Measurements from ENCODE around the gene CACNB4.
"Not testable (repeated sequence)": the region's sequence is repeated elsewhere in the genome, so short reads cannot be mapped to it uniquely, and the experiment has no call there.

CACNB4 gene

GRCh38 chr2:151905963-151906632 lies 192.7 kb downstream of the CACNB4 start:
- no peak for DNase-seq (ENCODE audit: low read depth, low spot score)

DNA sequence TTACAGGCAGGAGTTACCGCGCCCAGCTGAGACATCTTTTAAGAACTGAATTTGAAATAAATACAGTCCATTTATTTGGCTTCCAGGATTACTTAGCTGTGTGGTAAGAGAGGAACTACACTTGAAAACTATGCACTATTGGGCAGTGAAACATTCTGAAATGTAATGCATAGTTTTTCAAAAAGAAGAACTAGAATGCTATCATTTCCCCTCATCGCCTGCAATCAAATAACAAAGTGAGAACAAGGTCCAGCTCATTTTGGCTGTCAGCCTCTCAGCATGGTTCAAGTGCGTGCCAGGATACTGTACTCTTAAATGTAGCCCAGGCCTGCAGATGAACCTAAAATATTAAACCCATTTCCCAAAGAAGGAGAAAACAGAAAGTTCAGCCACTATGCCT lies 194.0 kb downstream of the CACNB4 start:
- DNase-seq (ENCODE audit: low read depth, low spot score), result no peak

DNA sequence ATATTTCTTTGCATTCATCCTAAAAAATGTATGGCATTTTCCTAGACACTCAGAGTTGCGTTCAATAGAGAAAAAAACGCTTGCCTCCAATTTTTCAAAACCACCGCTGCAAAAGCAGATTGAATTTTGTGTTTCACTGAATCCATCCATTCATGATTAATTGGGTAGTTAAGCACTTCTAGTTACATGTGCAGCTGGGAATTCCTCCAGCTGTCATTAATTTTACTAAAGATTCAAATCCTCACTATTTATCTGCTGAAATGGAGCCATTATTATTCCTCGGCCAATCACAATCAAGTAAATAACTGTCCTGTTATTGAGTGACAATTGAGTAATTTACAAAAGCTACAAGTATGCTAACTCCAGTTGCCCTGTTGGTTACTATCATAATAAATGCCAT lies 194.8 kb downstream of the CACNB4 start:
- DNase-seq (ENCODE audit: low read depth, low spot score), result no peak

DNA sequence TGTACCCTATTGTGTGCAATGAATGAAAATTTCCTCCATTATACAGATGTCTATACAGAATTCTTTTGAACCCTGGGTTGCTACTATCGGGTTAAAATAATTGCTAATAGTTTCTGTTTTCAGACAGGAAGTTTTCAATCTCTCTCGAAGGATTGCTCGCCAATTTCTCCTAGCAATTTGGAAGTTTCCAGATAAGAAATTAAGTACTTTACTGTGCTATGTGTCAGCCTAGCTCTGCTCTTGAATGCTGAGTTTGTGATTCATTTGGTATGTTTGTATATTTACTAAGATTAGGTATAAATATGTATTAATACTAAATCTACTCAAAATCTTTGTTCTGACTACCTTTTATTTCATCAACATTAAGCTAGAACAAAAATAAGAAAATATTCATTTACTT lies 196.0 kb downstream of the CACNB4 start:
- no peak for DNase-seq (ENCODE audit: low read depth, low spot score)

DNA sequence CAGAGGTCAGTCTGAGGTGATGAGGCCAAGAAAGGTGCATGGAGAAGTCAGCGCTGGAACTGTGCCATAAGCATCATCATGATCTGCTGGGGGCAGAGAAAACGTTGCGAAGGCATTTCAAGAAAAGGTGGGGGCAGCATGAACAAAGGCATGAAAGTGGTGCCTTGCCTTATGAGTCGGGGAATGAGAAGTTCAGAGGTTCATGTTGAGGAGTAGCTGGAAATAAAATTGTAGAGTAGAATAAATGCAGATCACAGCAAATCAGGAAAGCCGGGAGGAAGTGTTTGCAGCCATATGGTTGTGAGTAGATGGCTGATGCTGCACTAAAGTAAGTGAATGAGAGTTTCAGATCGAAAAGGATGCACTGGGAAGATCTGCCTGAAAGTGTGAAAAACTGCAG lies 198.5 kb downstream of the CACNB4 start:
- DNase-seq (ENCODE audit: low read depth, low spot score), result no peak

- DNase-seq (ENCODE audit: low read depth, low spot score), result no peak
Observed at GRCh38 chr2:151899156-151899555, 199.7 kb downstream of the CACNB4 start.

DNA sequence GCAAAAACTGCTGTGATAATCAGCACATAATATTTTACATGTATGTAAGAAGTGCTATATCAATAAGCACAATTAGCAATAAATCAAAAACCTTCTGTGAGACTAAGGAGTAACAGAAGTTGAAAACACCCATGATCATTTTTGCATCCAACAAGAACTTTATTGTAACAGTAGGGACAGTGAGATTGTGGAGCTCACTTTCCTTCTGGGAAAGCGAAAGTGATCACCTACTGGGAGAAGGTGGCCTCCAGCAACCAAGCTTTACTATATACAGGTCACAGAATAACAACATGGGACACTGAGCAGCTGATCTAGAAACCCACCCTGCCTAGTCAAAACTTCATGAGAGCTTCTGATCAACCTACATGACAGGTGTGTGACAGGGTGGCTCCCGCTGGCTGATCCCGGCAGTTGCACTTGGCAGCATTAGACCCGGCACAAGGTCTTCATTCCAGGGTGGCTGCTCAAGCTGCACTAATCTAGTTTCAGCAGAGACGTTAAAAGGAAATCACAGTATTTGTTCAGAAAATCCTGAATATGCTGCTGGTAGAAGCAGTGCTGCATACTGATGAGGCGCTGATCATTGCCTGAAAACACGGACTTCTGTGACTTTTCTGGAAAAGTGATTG lies 207.2 kb downstream of the CACNB4 start:
- DNase-seq (ENCODE audit: low read depth, low spot score), result no peak

GRCh38 chr2:151887164-151887563 lies 211.7 kb downstream of the CACNB4 start:
- DNase-seq (ENCODE audit: low read depth, low spot score), result no peak

- no peak for DNase-seq (ENCODE audit: low read depth, low spot score)
Observed at GRCh38 chr2:151886241-151886640, 212.6 kb downstream of the CACNB4 start.

DNA sequence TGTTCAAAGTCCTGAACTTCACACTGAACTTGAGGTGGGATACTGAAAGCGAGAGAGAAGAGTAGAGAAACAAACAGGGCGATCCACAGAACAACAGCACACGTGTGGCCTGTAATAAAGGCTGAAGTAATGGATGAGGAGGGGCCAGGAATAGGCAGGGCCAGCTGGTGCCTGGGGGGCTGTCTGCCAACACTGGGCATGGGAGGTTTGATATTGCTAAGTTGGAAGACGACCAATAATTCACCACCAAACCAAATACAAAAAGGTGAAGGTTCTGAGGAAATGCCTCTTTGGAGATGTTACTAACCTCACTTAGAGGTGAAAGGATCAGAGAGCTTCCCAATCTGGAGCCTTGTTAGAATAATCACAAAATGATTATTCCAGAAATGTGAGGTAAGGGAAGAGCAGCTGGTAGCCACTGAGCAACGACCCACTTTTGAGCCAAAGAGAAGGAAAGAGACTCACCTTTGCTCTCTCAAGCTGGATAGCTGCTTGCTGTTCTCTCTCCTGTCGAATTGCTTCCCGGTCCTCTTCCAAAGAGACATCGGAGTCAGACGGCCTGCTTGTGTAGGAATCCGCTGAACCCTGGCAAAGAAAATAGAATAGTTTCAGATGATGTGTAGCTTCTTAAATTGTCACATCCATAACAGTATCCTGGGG lies 215.9 kb downstream of the CACNB4 start:
- DNase-seq (ENCODE audit: low read depth, low spot score), result no peak

- DNase-seq (ENCODE audit: low read depth, low spot score), result no peak
Observed at GRCh38 chr2:151881342-151881741, 217.5 kb downstream of the CACNB4 start.

GRCh38 chr2:151880586-151880985 lies 218.3 kb downstream of the CACNB4 start:
- no peak for DNase-seq (ENCODE audit: low read depth, low spot score)

DNA sequence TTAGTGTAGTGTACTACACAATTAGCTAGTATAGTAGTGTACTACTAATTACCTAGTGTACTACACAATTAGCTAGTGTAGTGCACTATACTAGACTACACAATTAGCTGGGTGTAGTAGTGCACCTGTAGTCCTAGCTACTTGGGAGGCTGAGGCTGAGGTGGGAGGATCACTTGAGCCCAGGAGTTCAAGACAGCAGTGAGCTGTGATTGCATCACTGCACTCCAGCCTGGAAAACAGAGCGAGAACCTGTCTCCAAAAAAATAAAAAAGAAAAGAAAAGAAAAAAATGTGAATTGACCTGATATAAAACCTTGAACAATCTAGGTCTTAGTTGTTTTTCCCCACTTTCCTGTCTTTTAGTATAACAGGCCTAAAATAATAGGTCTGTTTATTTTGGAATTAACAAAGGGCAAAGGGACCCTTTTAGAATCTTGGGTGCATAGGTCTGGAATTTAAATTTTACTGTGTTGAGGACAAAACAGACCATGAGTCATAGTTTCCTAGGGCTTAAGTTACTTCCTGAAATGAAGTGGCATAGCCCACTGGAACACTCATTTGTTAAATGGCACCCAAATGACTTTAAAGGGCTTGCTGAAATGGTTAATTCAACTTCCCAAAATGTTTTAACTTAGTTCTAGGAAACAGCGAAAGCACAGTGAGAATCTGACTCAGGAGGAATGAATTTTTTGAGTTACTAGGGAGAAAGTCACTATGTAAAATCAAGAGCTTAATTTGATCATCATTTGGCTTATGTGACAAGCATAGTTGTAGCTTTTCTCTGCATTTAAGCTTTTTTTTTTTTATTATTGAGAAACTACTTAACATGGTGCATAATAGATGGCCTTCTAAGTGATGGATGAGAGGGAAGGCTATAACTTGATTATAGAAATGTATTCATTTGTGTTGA lies 219.9 kb downstream of the CACNB4 start:
- DNase-seq (ENCODE audit: low read depth, low spot score), result no peak

DNA sequence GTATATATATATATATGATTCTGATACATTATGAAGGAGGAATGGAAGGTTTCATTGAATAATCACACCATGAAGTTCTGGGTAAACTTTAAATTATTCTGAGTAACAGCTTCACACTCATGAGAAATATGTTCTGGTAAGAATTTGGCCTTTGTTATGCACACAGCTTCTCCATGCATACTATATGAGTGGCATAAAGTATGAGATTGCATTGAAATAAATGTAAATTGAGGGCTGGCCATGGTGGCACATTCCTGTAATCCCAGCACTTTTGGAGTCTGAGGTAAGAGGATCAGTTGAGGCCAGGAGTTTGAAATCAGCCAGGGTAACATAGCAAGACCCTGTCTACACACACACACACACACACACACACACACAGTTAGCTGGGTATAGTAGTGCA lies 220.6 kb downstream of the CACNB4 start:
- DNase-seq (ENCODE audit: low read depth, low spot score), result no peak

DNA sequence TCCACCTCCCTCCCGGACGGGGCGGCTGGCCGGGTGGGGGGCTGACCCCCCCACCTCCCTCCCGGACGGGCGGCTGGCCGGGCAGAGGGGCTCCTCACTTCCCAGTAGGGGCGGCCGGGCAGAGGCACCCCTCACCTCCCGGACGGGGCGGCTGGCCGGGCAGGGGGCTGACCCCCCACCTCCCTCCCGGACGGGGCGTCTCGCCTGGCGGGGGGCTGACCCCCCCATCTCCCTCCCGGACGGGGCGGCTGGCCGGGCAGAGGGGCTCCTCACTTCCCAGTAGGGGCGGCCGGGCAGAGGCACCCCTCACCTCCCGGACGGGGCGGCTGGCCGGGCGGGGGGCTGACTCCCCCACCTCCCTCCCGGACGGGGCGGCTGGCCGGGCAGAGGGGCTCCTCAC lies 223.2 kb downstream of the CACNB4 start:
- not testable (repeated sequence) for DNase-seq (ENCODE audit: low read depth, low spot score)

- DNase-seq (ENCODE audit: low read depth, low spot score), result no peak
Observed at GRCh38 chr2:151872463-151872862, 226.4 kb downstream of the CACNB4 start.

- DNase-seq (ENCODE audit: low read depth, low spot score), result no peak
Observed at GRCh38 chr2:151869291-151869690, 229.6 kb downstream of the CACNB4 start.

DNA sequence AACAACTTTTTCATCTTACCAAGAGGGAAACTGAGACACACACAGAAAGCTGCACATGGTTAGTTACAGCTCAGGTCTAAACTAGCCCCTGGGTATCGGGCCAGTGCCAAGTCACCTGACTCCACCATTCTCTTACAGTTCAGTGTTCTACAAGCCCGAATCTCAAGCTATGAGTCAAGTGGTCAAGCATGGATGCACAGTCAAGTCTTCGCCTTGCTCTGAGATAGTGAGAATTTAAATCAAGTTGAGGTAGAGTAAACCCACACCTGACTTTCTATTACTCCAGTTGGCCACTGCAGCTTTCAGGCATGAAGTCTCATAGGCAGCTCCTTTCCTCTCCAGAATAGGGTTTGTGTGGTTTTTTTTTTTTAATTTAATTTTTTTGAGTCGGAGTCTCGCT lies 236.1 kb downstream of the CACNB4 start:
- no peak for DNase-seq (ENCODE audit: low read depth, low spot score)

DNA sequence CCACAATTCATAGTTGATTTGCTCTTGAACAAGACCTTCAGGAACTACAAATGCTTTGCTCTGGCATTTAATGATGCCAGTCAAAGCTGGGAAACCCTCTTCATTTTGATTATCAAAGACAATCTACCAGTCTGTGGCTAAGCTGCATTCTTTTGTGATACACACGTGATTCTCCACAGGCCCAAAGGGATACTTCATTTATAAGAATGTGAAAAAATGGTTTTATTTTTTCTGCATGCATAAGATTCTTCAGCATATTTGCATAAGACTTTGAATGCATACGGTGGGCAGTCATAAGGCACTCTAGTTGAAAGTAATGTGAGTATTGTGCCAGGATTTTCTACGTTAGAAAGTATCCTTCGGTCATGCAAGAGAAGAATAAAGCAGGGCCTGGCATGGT lies 237.7 kb downstream of the CACNB4 start:
- no peak for DNase-seq (ENCODE audit: low read depth, low spot score)

DNA sequence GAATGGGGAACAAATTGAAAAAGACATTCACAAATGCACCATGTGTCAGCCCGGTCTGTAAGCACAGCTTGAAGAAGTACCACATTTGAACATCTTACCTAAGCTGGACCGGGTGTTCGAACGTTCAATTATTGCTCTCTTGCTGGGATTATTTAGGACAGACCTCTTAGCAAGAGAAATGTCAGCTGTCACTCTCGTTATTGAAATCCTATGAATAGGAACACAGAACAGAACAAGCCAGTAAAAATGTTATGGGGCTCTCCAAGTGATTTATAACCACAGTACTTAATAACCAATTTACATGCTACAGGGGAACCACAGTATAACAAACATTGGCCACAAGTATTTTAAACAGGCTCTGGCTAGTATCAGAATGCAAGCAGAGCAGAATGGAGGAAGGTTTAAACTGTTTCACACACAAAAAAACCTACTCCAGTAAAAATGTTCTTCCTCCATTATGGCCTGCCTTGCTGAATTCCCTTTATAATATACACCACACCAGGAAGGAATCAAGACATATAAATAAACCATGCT lies 238.2 kb downstream of the CACNB4 start:
- DNase-seq (ENCODE audit: low read depth, low spot score), result no peak

DNA sequence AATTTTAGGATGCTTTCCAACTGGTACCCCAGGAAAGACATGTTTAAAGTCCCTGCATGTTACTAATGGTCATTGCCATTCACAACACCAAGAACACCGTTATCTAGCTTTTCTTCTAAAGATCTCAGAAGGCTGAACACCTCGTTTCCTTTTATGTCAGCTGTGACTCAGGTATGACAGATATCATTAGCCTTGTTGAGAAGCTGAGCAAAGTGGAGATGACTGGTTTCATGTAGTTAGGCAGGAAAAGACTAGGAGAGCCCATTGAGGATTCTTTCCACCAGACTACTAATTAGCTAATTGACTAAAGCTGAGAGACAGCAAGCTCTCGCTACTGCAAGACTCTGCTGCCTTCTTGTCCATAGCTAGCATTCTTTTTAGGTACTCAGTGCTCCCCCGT lies 238.6 kb downstream of the CACNB4 start:
- no peak for DNase-seq (ENCODE audit: low read depth, low spot score)

DNA sequence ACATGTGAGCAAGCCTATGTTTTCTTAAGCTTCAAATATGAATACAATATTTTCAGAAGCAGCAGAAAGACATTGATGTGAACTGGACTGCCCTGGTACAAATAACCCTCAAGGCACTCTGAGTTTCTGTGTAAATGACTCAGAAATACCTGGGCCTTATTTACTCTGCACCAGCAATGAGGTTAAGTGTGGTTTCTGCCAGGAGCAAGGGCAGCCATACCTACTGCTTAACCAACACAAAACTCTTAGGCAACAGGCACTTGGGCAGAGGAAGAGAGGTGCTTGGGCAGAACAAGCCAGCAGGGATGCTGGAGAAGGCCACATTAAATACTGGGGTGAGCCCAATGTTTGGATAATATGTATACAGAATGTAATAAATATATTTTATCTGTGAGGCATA lies 241.2 kb downstream of the CACNB4 start:
- DNase-seq (ENCODE audit: low read depth, low spot score), result no peak

All from activated naive CD8-positive, alpha-beta T cell treated with anti-CD3 and anti-CD28 coated beads, Interleukin-2, amount 50 U/mL, for 16 hours (primary cell).